ENCODE measurements around the gene AP4E1. TPM values are rescaled to one million over a fixed set of nuclear protein-coding genes. Genes with fewer than 3 reads are reported as not detected.

The AP4E1 gene
- total and polyA plus RNA-seq, 2 of the 8 experiments (the other 6 are each of a cell fraction or from before 2014, with no cell fraction given) = 1.4 to 10.9 TPM

DNA sequence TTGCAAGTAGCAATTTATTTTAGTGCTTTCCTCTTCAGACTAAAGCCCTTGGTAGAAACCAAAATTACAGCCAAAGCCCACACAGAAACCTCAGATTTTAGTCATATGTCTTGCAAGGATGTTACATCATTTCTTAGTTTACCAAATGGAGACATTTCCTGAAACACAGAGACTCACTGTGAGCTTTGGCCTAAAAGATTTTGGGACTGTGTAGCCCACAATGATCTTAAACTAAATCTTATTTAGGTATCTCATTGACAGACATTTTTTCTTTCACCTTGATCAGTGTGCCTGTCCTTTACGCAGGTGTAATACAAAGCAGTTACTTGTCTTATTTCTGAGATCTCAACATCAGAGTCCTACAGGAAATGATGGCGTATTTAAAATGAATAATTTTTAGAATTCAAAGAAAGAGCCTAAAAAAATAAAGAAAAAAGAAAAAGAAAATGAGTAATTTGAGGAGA is 27.8 kb upstream of the AP4E1 start (continued):
- TF ChIP-seq CHD7 (IDR thresholded peaks at IDR 0.05; ENCODE audit: insufficient replicate concordance, low read length) (no peak), RXRA (IDR thresholded peaks at IDR 0.05; ENCODE audit: insufficient read depth, low read depth, low read length) (no peak), POU5F1 (IDR thresholded peaks at IDR 0.05; ENCODE audit: low read depth, low read length) (no peak), RFX5 (IDR thresholded peaks at IDR 0.05; ENCODE audit: borderline replicate concordance, low read depth, low read length) (no peak), RNF2 (IDR thresholded peaks at IDR 0.05; ENCODE audit: borderline replicate concordance, low read depth, low read length, missing control alignments, poor library complexity, severe bottlenecking) (no peak), SRF (IDR thresholded peaks at IDR 0.05; ENCODE audit: low read depth, low read length) (no peak), ZNF274 (IDR thresholded peaks at IDR 0.05; ENCODE audit: borderline replicate concordance, extremely low read depth, low read length) (no peak), KDM1A (IDR thresholded peaks at IDR 0.05; ENCODE audit: borderline replicate concordance, low read length) (no peak), RBBP5 (IDR thresholded peaks at IDR 0.05; ENCODE audit: borderline replicate concordance, low read depth, low read length) (no peak), CHD1 (IDR thresholded peaks at IDR 0.05; ENCODE audit: low read depth, low read length) (no peak), MAFK (IDR thresholded peaks at IDR 0.05; ENCODE audit: low read depth, low read length) (no peak), NRF1 (IDR thresholded peaks at IDR 0.05; ENCODE audit: low read depth, low read length) (no peak)
